ENCODE measurements around the gene ZC3H12A. TPM values are rescaled to one million over a fixed set of nuclear protein-coding genes. Genes with fewer than 3 reads are reported as not detected.
"Not testable (repeated sequence)": the region's sequence is repeated elsewhere in the genome, so short reads cannot be mapped to it uniquely, and the experiment has no call there.

The ZC3H12A gene
- total RNA-seq, 2 donors from 2014 or later, result 12.2 to 31.6 TPM

DNA sequence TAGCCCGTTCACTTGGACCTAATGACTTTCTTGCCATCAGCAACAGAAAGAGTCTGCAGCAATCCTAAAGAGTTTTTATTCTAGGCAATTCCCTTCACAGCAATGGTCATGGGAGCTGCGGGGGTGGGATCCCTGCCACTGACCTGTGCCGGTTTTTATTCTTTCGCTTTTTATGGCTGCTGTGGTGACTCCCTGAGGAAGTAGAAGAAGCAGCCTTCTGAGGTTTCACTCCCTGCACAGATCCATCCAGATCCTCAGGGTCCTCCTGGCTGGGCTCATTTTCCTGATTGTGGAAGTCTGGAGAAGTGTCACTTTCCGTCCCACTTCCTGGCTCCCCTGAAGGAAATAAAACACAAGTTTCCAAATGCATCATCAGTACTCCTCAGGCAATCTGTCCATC, 27.3 kb downstream of the ZC3H12A start:
- H3K9me3 ChIP-seq, result no peaks in the 10 kb centered on the region
- ATAC-seq (no peak), DNase-seq (no peak)
- H3K4me3 ChIP-seq, result no peak overlapping the region
- intact Hi-C loops (cut with DNase I), result no loop called here
- H3K27me3 ChIP-seq, result no peaks in the 10 kb centered on the region
- H3K36me3 ChIP-seq (replicated peaks in 1 of 2; ENCODE audit: insufficient read depth in 1 of 2, low read depth in 2 of 2), result peaks cover 0 to 4% of the 10 kb centered on the region in 2 donors
- H3K4me1 ChIP-seq, result peaks cover 24% of the 10 kb centered on the region
- 84 to 96% methylated on average over 5 of the region's 5 CpGs for WGBS, 2 donors
- H3K27ac ChIP-seq, result no peak overlapping the region
- TF ChIP-seq, protein P1, sequence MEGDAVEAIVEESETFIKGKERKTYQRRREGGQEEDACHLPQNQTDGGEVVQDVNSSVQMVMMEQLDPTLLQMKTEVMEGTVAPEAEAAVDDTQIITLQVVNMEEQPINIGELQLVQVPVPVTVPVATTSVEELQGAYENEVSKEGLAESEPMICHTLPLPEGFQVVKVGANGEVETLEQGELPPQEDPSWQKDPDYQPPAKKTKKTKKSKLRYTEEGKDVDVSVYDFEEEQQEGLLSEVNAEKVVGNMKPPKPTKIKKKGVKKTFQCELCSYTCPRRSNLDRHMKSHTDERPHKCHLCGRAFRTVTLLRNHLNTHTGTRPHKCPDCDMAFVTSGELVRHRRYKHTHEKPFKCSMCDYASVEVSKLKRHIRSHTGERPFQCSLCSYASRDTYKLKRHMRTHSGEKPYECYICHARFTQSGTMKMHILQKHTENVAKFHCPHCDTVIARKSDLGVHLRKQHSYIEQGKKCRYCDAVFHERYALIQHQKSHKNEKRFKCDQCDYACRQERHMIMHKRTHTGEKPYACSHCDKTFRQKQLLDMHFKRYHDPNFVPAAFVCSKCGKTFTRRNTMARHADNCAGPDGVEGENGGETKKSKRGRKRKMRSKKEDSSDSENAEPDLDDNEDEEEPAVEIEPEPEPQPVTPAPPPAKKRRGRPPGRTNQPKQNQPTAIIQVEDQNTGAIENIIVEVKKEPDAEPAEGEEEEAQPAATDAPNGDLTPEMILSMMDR (IDR thresholded peaks at IDR 0.05), result no peak
- no peak for TF ChIP-seq POLR2A (IDR thresholded peaks at IDR 0.05)

DNA sequence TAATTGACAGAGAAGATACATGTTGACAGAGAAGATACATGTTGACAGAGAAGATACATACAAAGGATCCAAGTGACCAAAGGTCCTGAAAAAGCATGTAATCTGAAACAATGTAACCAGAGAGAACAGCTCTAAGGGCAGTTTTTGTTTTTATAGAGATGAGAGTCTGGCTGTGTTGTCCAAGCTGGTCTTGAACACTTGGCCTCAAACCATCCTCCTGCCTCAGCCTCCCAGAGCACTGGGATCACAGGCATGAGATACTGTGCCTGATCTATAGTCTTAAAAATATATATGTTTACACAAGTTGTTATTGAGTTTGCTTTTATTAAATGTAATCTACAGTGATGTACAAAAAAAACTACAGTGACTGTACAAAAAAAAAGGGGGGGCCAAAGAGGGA, 27.7 kb downstream of the ZC3H12A start:
- H3K9me3 ChIP-seq, result no peaks in the 10 kb centered on the region
- intact Hi-C loops (cut with DNase I), result no loop called here
- no peak for DNase-seq
- no peak overlapping the region for H3K4me3 ChIP-seq
- H3K36me3 ChIP-seq (replicated peaks in 1 of 2; ENCODE audit: insufficient read depth in 1 of 2, low read depth in 2 of 2), result peaks cover 0 to 7% of the 10 kb centered on the region in 2 donors
- ATAC-seq, result no peak
- peaks cover 24% of the 10 kb centered on the region for H3K4me1 ChIP-seq
- H3K27ac ChIP-seq, result no peak overlapping the region
- TF ChIP-seq, protein P1 (IDR thresholded peaks at IDR 0.05), result no peak
- TF ChIP-seq POLR2A (IDR thresholded peaks at IDR 0.05), result no peak
- H3K27me3 ChIP-seq, result no peaks in the 10 kb centered on the region

DNA sequence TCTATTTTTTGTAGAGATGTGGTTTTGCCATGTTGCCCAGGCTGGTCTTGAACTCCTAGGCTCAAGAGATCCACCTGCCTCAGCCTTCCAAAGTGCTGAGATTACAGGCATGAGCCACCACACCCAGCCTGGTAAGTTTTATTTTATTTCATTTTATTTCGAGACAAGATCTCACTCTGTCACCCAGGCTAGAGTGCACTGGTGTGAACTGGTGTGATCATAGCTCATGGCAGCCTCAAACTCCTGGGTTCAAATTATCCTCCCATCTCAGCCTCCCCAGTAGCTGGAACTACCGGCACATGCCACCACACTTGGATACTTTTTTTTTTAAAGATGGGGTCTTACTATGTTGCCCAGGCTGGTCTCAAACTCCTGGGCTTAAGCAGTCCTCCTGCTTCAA, 28.4 kb downstream of the ZC3H12A start:
- H3K27ac ChIP-seq; ATAC-seq; H3K4me3 ChIP-seq; intact Hi-C loops (cut with DNase I); DNase-seq; H3K9me3 ChIP-seq; H3K36me3 ChIP-seq (replicated peaks in 1 of 2; ENCODE audit: insufficient read depth in 1 of 2, low read depth in 2 of 2); H3K27me3 ChIP-seq: not testable (repeated sequence)
- H3K4me1 ChIP-seq, result peaks cover 21% of the 10 kb centered on the region
- WGBS, 2 donors, result 92 to 96% methylated on average over 2 of the region's 2 CpGs

DNA sequence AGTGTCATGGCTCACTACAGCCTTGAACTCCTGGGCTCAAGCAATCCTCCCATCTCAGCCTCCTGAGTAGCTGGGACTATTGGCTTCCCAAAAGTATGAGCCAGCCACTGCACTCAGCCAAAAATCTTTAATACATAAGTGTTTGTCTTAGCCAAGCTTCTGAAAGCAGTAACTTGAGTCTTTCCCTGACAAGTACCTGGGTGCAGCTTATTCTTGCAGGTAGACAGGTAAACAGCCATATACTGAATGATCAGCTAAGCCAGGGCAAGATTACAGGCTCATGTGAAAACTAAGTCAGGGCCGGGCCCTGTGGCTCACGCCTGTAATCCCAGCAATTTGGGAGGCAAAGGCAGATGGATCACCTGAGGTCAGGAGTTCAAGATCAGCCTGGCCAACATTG, 32.4 kb downstream of the ZC3H12A start:
- no peak for ATAC-seq
- H3K27me3 ChIP-seq, result no peaks in the 10 kb centered on the region
- intact Hi-C loops (cut with DNase I), result no loop called here
- 81 to 96% methylated on average over 2 of the region's 2 CpGs for WGBS, 2 donors
- H3K36me3 ChIP-seq (replicated peaks in 1 of 2; ENCODE audit: insufficient read depth in 1 of 2, low read depth in 2 of 2), result peaks cover 4 to 8% of the 10 kb centered on the region in 2 donors
- no peaks in the 10 kb centered on the region for H3K4me1 ChIP-seq
- H3K4me3 ChIP-seq, result no peak overlapping the region
- DNase-seq, result no peak
- TF ChIP-seq POLR2A (IDR thresholded peaks at IDR 0.05), result no peak
- TF ChIP-seq, protein P1 (IDR thresholded peaks at IDR 0.05), result no peak
- no peak overlapping the region for H3K27ac ChIP-seq
- H3K9me3 ChIP-seq, result no peaks in the 10 kb centered on the region

DNA sequence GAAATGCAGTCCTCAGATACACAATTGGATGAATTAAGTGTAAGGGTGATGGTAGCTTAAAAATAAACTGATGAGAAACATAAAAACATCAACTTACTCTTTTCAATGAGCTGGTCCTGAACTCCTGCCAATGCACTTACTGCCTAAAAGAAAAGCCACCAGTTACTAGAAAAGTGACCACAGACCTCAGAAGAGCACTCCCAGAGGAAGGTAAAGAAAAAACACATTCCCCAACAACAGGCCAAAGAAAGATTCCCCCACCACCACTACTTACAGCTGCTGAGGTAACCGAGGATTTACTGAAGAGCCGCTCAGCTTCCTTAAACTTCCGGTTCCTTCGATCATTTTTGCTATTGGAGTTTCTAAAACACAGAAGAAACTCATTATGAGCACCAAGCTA, 34.8 kb downstream of the ZC3H12A start:
- peaks cover 12% of the 10 kb centered on the region for H3K4me1 ChIP-seq
- intact Hi-C loops (cut with DNase I), result no loop called here

More for the DNA sequence above, 34.8 kb downstream of the ZC3H12A start:
- Histone ChIP-seq H3K4me3 (no peak overlapping the region), H3K27ac (no peak overlapping the region), H3K27me3 (no peaks in the 10 kb centered on the region), H3K36me3 (replicated peaks in 1 of 2; ENCODE audit: insufficient read depth in 1 of 2, low read depth in 2 of 2) (peaks cover 4 to 8% of the 10 kb centered on the region in 2 donors), H3K9me3 (no peaks in the 10 kb centered on the region)
- no peak for DNase-seq
- WGBS, 2 donors, result 82 to 93% methylated on average over 4 of the region's 4 CpGs
- ATAC-seq, result no peak
- TF ChIP-seq, protein P1 (IDR thresholded peaks at IDR 0.05), result no peak
- TF ChIP-seq POLR2A (IDR thresholded peaks at IDR 0.05), result no peak
